NCI-H446 treated with DMSO at 0.1 percent for 48 hours (cell line): ENCODE results near the gene RHBDF2.
"Not testable (repeated sequence)": the region's sequence is repeated elsewhere in the genome, so short reads cannot be mapped to it uniquely, and the experiment has no call there.

Experiments
- DNase-seq: peaks from one replicate; lab custom pipeline; 2025; lab: John Stamatoyannopoulos, UW

RHBDF2 gene

DNA sequence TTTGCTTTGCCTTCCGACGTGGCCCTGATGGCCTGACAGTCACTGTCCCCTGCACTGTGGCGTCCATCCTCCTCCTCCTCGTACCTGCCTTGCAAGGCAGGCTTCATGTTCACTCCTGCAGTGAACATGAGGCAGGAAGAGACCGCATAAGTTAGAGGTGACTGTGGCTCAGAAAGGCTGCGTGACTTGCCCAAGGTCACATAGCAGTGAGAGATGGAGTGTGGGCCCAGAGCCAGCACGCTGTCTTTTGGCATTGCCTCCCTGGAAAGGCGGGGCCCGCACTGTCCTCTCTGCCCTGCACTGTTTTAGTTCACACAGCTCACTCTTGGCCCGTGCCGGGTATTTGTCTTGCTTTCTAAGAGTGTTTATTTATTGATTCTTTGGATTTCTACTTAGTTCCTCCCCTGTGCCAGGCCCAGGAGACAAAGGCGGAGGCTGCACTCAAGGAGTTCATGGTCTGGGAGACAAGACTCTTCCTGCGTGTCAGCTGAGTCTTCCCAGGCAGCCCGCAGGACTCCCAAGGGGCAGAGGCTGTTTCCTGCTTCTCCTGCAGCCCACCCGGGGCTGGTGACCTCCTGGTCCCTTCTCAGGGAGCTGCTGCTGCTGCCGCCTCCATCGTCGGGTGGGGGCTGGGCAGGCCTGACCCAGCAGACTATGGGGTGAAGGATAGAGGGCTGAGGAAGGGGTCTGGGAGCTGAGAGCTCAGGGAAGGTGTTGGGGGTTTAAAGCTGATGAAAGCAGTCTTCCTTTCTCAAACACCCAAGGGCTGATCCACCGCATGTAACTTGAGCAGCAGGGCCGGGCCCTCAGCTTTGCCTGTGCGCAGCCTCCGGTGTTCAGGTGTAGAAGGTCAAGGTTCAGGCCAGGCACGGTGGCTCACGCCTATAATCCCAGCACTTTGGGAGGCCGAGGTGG is 23.6 kb upstream of the RHBDF2 start:
- no peak for DNase-seq

DNA sequence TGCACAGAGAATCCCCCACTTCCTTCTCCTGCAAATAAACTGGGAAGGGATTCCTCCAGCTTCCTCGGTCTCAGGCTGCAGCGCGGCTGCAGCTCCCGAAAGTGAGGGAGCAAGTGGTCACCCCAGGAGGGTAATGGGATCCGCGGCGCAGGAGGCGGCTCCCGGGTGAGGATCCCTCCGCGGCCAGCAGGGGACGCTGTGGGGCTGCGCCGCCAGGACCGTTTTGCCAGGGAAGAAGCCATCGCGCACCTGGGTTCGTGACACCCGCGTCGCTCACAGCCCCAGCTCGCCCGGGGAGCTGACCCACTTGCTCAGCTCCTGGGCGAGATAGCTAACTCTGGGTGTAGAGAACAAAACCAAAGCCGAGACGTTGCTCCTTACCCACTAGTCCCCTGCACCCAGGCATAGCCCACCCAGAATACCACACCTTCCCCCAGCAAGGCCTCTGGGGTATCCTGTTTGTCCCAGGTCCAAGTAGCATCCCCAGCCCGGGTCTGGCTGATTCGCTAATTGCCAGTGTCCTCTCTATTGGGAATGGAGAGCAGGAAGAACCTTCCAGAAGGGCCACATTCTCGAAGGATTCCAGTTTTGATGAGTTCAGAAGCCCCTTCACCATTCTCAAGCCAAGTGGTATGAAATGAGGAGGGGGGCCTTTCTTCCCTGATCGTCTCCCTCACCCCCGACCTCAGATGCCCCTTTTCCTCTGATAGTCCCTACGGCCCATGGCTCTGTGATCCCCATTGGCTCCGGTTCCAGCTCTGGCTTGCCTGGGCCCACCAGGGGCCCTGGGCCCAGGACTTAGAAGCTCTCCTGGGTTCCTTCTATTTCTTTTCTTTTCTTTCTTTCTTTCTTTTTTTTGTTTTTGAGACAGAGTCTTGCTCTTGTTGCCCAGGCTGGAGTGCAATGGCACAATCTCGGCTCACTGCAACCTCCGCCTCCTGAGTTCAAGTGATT is 22.1 kb upstream of the RHBDF2 start:
- no peak for DNase-seq

DNA sequence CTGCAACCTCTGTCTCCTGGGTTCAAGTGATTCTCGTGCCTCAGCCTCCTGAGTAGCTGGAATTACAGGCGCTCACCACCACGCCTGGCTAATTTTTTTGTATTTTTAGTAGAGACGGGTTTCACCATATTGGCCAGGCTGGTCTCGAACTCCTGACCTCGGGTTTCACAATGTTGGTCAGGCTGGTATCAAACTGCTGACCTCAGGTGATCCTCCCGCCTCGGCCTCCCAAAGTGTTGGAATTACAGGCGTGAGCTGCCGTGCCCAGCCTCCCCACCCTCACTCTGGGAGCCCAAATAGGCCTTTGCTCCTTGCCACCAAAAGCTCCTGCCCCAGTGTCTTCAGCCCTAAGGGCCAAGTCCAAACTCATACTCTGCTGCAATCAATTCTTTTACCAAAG is 20.5 kb upstream of the RHBDF2 start:
- not testable (repeated sequence) for DNase-seq

GRCh38 chr17:76521262-76521661 is 20.0 kb upstream of the RHBDF2 start:
- no peak for DNase-seq

- DNase-seq: no peak
These were observed 18.1 kb upstream of the RHBDF2 start for GRCh38 chr17:76519048-76519966.

DNA sequence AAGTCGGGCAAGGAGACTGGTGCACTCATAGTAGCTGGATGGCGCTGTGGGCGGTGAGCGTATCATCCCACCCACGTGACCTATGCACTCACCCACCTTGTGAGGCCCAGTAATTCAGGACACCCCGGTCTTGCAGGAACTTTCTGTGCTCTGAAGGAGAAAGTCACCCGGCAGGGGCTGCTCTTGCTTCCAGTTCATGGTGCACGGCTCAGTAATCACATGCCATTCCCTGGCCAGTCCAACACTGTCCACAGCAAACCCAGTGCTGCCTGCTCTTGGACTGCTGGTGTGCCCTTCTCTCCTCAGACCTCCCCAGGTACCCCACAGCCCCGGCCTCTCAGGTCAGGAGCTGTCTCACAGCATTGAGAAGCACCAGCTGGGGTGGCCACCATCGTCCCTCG is 16.4 kb upstream of the RHBDF2 start:
- DNase-seq: no peak

DNA sequence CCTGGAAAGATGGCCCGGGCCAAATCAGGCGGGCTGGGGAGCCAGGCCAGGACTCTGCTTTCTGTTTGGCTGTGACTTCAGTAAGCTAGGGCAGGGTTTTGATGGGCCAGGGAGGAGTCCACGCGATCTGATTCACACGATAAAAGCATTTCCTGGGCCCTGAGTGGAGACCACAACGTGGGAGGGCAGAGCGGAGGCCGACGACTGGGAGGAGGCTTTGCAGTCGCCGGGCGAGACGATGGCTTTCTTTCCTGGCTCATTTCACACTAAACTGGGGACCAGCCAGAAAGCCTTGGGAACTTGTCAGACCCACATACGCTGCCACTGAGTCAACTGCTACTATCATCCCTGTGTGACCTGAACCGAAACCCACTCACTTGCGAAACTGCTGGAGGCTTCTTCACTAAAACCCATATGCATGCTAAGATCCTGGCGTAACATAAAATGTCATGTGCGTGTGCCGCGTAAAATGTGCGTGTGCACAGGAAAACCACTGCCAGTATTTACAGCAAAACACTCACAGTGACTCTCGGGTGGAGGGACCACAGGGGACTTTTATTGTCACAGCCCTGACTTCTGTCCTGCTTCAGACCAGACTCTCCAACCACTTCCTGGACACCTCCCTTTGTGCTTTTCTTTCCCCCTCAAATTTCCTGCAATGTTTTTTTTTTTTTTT is 14.2 kb upstream of the RHBDF2 start:
- DNase-seq: no peak

- DNase-seq: not testable (repeated sequence)
These were observed 13.1 kb upstream of the RHBDF2 start for GRCh38 chr17:76514355-76514754.

- DNase-seq: no peak
These were observed 12.1 kb upstream of the RHBDF2 start for GRCh38 chr17:76513306-76513692.

DNA sequence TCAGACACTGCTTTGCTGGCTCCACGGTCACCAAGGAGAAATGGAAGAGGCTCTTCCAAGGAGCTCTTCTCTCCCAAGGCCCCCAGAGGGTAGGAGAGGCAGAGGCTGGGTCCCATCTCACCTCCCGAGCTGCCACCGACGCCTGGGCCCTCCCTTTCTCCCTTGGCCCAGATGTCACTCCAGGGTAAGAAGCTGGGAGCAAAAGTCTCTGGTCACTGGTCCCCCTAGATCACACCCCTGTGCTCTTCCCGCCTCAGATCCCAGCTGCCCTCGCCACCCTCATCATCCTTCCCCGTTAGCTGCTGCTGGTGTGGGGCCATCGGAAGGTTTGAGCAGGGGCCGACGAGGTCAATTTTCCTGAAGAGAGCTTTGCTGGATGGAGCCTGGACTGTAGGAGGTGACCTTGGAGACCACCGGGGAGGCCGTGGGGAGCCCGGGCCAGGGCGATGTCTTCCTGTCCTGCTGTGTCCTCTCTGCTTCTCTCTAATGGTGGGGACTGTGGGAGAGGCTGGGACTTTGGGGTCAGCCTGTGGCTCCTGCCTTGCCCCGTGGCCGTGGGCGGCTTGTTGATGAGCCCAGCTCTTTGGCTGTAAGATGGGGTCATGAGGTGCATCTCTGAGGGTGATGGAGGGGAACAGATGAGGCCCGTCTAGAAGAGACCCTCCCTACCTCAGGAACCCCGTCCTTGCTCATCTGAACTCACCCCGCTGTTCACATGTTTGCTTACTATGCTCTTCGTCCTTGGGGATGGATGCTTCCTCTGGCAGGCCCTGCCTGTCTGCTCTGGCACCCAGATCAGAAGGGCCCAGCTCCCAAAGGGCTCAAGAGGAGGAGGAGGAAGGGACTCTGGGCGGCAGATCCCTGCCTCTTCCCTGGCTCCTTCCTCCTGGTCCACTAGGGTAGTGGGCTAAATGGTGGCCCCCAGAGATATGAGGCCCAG is 11.4 kb upstream of the RHBDF2 start:
- DNase-seq: no peak

GRCh38 chr17:76511668-76512365 is 10.6 kb upstream of the RHBDF2 start:
- no peak for DNase-seq

GRCh38 chr17:76510831-76511244 is 9.6 kb upstream of the RHBDF2 start:
- no peak for DNase-seq

DNA sequence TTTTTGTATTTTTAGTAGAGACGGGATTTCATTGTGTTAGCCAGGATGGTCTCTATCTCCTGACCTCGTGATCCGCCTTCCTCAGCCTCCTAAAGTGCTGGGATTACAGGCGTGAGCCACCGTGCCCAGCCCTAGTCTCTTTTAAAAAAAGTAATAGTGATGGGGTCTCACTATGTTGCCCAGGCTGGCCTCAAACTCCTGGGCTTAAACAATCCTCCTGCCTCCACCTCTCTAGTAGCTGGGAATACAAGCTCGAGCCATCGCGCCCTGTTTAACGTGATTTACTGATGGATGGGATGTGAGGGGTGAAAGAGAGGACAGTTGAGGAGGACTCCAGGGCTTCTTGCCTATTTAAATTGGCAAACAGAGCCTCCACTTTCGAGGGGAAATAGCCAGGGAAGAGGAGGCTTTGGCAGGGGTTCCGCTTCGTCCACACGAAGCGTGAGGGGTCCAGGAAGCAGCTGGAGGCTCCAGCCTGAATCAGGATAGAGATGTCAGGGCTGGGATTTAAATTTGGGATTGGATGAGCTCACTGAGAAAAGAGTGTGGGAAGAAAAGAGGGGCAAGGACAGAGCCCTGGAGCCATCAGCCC is 7.3 kb upstream of the RHBDF2 start:
- DNase-seq: not testable (repeated sequence)

- peak; percentile 39 for DNase-seq
These were observed 5.5 kb upstream of the RHBDF2 start for GRCh38 chr17:76506408-76507345.

DNA sequence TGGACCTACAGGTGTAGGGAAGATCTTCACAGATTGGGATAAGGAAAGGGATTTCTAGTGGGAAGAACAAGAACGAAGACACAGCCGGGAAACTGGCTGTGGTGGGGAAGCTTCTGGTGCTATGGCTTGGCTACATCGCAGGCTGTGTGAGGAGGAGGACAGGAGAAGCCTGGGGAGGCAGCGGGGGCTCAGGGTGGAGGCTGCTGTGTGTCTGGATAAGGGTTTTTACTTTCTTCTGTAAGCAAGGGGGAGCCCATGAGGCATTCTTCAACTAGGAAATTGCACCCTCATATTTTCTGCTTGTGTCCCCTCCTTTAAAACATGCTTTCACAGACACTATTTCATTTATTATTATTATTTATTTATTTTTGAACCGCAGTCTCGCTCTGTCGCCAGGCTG is 2.9 kb upstream of the RHBDF2 start:
- DNase-seq: no peak

GRCh38 chr17:76502341-76503211 is 1.4 kb upstream of the RHBDF2 start:
- DNase-seq: no peak

- DNase-seq: no peak
These were observed 644 bp upstream of the RHBDF2 start for GRCh38 chr17:76501827-76502307.
